SIG-M5 (cell line): ENCODE data around the gene PPP1R14B.

ENCODE experiments used
- DNase-seq: peaks from one replicate; lab custom pipeline; 2025; lab: John Stamatoyannopoulos, UW

Gene PPP1R14B

DNA sequence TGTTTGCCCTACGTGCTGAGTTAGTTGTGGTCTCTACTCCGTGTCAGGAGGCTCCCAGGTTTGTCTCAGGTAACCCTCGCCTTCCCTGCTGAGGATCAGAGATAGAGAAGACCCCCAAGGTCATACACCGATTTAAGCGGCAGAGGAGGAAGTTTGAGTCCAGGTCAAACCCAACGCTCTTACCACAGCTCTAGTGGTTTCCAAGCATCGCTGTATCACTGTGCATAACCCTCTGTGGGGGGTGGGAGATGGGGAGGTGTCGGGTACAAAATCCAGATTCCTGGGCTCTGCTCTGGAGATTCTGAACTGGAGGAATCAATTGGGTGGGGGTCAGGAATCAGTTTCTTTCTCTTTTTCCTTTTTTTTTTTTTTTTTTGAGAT is 15.8 kb downstream of the PPP1R14B start:
- DNase-seq, result no peak

DNA sequence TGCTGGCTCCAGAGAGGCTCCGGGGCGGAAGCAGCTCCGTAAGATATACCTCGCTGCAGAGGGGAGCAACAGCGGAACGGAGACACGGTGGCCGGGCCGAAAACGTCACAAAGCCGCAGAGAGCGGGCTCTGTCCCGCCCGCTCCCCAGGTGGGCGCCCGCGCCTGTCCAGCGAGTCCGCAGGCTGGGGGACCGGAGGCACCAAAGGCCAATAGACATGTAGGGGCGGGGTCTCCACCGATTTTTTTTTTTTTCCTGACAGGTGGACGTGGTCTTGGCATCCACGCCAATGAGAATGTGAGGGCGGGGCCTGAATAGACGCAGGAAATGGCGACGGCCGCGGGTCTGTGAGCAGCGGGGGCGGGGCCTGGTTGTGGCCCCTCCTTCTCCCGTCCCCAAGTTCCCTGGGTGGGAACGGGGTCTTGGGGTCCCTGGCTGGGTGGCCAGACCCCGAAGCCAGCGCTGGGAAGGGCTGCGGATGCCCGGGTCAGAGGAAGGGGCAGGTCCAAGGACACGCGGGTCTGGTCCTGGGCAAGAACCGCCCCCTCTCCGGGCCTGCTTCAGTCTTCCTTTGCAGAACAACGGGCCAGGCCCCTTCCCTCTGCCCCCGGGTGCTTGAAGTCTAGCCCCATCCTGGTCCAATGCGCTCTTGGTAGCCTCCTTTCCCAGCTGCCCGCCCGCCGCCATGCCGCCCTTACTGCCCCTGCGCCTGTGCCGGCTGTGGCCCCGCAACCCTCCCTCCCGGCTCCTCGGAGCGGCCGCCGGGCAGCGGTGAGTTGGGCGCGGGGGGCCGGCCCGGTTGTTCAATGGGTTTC is 16.4 kb downstream of the PPP1R14B start, which contains the start of gene DNAJC4:
Gene DNAJC4 (plus strand): TSS at position 378 of the 814 bp plus-strand sequence. CDS start 307 bp downstream, at position 685.
- no peak for DNase-seq

DNA sequence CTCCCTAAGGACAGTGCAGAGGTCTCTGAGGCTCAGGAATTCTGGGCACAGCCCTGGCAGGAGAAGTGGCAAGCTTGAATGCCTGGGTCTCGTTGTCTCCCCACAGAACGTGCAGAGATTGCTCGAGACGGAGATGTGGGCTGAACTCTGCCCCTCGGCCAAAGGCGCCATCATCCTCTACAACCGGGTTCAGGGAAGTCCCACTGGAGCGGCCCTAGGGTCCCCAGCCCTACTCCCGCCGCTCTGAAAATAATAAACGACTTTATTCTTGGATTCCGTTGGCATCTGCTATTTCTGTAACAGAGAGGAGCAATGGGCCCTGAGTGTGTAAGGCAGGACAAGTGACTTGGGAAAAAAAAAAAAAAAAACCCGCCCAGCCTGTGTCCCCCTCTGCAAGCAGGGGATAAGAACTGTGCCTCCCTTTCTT is 17.0 kb downstream of the PPP1R14B start:
- no peak for DNase-seq

DNA sequence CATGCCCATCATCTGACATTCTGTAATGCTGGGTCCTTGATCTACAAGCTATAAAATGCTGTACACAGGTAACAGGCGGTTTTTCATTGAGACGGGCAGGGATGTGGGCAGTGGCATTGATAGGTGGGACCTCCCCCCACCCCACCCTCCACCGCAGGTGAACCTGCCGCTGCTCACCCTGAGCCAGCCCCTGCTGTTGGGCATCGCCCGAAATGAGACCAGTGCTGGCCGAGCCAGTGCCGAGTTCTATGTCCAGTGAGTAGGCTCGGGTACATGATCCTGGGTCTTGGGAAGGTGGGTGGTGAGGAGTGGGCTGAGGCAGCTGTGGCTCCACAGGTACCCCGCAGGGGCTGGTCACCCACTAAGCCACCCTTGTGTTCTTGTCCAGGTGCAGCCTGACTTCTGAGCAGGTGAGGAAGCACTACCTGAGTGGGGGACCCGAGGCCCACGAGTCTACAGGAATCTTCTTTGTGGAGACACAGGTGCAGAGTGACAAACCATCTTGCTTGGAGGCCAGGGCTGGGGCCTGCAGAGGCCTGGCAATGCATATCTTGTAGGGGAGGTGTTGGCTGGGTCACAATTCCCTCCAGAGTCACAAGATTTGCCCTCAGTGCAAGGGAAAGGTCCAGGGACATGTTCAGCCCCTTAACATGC is 17.5 kb downstream of the PPP1R14B start:
- DNase-seq, result no peak

DNA sequence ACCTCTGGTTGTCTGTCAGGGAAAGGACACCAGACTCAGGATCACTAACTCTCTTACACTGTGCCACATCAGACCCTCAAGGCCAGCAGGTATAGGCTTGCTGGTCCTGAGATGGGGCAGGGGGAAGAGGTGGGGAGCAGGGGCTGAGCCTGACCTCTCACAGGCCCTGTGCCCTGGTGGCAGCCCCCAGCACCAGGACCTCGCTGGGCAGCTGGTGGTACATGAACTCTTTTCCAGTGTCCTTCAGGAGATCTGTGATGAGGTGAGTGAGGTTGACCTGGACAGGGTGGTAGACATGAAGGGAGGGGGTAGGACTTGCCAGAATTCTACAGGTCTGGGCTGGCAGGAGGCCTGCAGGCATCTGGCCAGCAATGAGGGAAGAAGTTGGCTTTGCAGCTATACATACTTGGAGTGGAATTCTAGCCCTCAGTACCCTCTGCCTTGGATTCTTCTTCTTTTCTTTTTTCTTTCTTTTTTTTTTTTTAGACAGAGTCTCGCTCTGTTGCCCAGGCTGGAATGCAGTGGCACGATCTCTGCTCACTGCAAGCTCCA is 19.3 kb downstream of the PPP1R14B start:
- no peak for DNase-seq

DNA sequence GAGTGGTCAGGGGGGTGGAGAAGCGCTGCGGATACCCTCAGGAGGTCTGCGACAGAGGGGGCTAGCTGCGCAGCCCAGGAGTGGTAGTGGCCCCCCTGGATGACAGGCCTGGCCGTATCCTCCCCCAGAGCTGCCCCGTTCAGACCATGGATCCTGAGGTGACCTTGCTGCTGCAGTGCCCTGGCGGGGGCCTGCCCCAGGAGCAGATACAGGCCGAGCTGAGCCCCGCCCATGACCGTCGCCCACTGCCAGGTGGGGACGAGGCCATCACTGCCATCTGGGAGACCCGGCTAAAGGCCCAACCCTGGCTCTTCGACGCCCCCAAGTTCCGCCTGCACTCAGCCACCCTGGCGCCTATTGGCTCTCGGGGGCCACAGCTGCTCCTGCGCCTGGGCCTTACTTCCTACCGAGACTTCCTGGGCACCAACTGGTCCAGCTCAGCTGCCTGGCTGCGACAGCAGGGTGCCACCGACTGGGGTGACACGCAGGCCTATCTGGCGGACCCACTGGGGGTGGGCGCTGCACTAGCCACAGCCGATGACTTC is 20.2 kb downstream of the PPP1R14B start:
- no peak for DNase-seq

DNA sequence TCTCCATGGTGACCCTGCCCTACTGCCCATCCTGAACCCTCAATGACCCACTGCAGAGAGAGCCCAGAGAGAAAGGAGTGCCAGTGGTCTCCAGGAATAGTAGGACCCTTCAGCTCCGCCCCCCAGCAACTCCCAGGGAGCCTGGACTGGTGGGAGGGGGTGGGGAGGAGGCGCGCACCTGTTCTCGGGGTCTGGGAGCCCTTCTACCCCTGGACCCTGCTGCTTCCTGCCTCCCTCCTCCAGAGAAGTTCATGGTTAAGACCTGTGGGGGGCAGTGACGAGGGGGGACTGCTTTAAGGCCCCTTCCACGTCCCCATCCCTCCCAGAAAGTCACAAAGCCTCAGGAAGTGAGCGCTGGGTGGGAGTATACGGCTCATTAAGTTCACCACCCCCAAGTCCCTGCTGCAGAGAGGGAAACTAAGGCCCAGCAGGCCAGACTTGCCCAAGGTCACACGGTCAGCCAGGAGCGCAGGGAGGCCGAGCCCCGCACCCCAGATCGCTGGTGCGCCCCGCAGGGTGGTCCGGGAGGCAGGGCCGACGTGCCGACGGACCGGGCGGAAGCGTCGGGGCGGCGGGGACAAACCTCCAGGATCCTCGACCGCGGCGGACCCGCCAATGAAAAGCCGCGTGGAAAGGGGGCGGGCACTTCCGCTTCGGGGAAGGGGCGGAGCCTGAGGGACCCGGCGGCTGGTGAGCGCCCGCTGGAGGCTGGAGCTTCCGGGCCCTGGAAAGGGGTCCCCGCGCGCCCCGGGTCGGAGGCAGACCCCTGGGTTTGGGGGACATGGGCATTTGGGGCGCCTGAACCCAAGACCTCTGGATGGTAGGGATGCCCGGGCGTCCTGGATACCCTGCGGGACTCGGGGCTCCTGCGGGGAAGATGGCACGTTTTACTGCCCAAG is 20.9 kb downstream of the PPP1R14B start, which contains the start of the genes NUDT22 and TRPT1:
Gene NUDT22 (plus strand): TSS at position 667 of the 899 bp plus-strand sequence. CDS start 379 bp downstream, outside the sequence.
Gene TRPT1 (minus strand): TSS at position 579 of the 899 bp plus-strand sequence. CDS start 326 bp downstream, at position 253.
- DNase-seq, result no peak

DNA sequence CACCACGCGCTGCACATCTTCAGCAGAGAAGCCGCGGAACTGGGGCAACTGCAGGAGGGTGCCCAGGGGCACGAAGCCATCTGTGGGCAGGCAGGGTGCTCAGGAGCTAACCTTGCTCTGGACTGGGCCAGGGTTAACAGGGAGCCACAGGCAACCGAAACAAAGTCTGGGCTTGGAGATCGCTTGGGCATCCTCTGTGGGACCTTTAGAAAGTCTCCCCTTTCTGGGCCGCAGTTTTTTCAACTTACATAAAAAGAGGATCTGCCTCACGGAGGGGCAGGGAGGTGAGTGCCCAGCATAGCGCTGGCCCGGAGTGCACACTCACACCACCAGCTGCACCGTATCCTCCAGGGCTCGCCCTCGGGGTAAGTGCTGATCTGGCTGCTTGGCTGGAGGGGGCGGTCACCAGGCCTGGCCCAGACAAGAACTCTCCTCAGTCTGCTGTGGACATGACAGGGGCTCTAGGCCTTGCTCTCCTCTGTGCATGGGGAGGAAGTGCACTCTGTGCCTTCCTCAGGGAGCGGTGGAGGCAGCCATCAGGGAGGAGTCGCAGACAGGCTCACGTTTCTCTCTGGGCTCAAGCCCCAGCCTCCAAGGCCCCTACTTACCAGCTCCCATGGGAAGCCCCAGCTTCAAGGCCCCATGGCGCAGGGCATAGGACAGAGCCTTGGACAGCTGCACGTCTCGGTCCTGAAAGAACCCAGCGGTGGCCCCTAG is 21.7 kb downstream of the PPP1R14B start:
- DNase-seq, result no peak

DNA sequence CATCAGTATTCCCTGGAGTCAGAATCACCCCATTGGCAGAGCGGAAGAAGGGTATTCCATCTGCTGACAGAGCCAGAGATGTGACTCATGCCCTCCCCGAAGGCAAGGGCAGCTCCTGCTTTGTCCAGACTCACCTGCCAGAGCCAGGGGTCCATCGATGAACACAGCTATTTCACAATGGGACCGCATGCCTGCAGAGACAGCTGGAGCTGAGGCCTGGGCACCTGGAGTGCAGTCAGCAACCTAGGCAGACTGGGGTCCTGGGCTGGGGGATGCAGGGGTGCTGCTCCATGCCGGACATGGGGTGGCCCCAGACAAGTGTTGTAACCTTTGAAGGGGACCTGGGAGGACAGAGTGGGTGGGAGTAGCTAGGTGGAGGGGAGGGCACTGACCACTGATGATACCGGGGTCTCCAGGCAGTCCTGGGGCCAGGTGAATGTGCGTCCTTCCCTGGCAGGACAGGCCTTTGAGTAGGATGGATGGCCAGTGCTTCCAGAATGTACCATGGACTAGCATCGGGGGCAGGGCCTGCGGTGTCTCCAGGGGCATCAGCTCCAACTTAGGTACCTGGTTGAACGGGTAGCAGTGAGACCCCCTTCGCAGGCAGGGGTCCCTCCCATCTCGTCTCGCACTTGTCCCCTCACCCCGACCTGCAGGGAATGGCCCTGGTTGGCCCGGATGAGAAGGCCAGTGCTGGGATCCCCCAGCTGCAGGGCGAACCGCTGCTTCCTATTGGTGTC is 22.4 kb downstream of the PPP1R14B start:
- no peak for DNase-seq

DNA sequence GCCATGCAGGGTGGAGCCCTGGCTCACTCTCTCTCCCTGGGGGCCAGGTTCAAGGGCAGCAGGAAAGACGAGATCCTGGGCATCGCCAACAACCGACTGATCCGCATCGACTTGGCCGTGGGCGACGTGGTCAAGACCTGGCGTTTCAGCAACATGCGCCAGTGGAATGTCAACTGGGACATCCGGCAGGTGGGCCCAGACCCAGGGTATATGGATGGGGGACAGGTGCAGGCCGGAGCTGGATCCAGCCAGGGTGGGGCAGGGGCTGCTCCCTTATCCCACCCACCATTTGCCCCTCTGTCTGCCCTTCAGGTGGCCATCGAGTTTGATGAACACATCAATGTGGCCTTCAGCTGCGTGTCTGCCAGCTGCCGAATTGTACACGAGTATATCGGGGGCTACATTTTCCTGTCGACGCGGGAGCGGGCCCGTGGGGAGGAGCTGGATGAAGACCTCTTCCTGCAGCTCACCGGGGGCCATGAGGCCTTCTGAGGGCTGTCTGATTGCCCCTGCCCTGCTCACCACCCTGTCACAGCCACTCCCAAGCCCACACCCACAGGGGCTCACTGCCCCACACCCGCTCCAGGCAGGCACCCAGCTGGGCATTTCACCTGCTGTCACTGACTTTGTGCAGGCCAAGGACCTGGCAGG is 23.6 kb downstream of the PPP1R14B start:
- no peak for DNase-seq

DNA sequence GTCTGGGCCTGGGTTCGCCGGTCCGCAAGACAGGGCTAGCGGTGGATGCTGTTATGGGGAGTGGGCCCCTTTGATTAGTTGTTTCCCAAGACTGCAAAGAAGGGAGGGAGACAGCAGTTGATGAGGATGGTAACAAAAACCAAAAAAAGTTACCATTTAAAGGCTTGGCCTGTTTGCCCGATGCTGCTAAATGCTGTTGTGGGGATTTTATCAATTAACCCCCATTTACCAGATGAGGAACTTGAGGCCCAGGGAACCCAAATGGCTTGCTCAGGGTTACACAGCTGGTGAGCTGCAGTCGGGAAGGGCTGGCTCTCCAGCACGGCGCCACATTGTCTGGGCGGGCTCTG is 24.1 kb downstream of the PPP1R14B start:
- no peak for DNase-seq

DNA sequence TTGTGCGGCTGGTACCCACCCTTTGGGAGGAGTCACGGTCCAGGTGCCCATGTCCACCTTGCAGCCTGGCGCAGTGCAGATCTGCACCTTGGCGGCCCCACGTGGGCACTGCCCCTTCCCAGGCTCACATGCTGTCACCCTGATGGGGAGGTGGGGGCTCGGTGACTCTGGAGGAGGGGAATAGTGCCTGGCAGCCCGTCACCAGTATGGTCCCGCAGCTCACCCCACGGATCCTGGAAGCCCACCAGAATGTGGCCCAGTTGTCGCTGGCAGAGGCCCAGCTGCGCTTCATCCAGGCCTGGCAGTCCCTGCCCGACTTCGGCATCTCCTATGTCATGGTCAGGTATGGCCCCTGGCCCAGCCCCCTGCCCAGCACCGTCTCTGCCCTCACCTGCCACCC is 25.9 kb downstream of the PPP1R14B start:
- no peak for DNase-seq

DNA sequence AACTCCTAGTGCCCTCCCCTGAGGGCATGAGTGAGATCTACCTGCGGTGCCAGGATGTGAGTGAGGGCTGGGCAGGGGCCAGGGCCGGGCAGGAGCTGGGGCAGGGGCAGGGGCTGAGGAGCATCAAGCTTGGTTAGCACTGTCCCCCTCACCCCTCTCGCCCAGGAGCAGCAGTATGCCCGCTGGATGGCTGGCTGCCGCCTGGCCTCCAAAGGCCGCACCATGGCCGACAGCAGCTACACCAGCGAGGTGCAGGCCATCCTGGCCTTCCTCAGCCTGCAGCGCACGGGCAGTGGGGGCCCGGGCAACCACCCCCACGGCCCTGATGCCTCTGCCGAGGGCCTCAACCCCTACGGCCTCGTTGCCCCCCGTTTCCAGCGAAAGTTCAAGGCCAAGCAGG is 26.5 kb downstream of the PPP1R14B start:
- no peak for DNase-seq

DNA sequence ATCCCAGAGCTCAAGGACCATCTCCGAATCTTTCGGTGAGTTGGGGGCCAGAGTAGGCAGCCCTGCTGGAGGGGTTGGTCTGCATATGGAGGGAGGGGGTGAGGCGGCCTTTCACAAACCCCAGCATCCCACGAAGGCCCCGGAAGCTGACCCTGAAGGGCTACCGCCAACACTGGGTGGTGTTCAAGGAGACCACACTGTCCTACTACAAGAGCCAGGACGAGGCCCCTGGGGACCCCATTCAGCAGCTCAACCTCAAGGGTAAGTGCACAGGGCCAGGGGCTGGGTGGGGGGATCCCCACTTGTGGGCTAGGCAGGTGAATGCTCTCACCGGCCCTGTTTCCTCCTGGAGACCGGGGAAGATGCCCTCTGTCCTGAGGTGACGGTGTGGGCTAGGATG is 27.0 kb downstream of the PPP1R14B start:
- DNase-seq, result no peak

DNA sequence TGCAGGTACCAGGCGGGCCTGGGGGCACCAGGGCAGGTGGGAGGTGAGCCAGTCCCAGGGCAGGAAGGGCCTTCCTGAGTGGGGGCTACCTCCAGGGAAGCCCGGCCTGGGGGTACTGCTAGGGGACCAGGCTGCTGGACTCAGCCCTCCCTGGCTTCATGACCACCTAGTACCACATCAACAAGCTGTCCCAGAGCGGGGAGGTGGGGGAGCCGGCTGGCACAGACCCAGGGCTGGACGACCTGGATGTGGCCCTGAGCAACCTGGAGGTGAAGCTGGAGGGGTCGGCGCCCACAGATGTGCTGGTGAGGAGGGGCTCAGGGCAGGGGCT is 27.4 kb downstream of the PPP1R14B start:
- DNase-seq, result no peak

DNA sequence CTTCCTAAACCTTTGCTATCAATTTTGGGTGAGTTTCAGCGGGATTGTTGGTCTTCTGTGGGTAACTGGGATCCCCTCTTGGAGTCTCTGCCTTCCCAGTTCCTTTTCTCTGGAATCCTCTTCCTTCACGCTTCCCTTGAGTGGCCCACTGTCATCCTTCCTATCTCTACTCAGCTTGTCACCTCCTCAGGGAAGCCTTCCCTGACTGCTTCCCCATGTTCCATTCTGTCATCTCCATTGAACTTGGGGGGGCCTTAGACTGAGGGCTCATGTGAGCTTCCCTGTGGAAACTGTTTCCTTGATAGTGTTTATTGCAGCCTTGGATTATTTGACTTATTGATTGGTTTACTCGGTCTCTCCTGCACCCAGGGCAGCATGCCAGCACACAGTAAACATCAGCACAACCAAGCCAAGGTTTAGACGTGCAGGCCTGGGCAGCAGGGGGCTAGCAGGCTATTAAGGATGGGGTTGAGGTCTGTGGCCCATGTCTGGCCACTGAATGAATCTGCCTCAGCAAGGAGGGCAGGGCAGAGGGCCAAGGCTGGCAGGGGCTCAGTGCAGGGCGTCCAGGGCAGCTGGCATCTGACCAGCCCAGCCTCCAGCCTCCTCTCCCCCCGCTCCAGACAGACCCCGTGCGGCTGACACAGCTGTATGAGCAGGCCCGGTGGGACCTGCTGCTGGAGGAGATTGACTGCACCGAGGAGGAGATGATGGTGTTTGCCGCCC is 28.0 kb downstream of the PPP1R14B start:
- DNase-seq, result no peak

DNA sequence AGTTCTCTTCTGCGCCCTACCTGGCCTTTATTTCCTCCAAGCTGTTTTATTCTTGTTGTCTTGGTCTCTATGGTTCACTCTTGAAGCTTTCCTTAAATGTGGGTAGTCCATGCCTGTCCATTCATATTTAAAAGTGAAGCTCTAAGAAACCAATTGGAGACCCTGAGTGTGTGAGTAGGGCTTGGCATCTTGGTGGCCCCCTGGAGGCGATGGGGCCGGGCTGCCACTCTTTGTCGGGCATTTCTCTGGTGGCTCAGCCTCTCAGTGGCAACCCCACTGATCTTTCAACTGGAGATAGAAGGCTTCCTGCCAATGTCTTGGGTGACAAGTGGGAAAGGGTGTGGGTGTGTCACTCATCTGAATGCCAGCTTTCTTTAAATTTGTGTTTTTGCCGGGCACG is 29.9 kb downstream of the PPP1R14B start:
- DNase-seq, result no peak

DNA sequence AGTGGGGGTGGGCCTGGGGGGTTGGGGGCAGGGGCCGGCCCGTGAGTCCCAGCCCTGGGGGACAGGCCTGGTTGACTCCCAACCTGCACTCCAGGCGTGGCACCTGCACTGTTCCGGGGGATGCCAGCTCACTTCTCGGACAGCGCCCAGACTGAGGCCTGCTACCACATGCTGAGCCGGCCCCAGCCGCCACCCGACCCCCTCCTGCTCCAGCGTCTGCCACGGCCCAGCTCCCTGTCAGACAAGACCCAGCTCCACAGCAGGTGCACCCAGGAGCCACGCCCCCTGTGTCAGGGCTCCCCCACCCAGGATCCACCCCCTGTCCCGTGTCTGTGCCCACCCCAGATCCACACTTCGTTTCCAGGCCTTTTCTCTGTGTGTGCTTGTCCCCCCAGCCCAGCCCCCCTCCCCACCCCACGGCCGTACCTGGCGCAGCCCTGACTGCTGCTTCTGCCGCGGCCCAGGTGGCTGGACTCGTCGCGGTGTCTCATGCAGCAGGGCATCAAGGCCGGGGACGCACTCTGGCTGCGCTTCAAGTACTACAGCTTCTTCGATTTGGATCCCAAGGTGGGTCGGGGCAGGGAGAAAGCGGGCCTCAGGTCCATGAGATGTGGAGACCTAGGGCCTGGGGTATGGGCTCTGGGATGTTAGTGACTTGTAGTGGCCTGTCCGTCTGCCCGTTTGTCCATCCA is 35.4 kb downstream of the PPP1R14B start:
- no peak for DNase-seq
